Mesendoderm (in vitro differentiated cells): ENCODE measurements around the gene PCDHB1.
A peak's percentile ranks its signal among the peaks of the same experiment; 100 is the strongest.

Experiments
- DNase-seq: peaks from one replicate; pipeline ENCODE4 v3.0.0; 2013
- H2AK5ac ChIP-seq: 2 replicates; pipeline ENCODE4 v1.6.1; 2013; ENCODE audit warnings: low read length, inconsistent platforms
- H2BK120ac ChIP-seq: 2 replicates; pipeline ENCODE4 v1.6.1; 2013; ENCODE audit warnings: low read depth, mild to moderate bottlenecking, low read length, moderate library complexity, mixed read lengths
- H2BK15ac ChIP-seq: replicated peaks from 2 replicates; pipeline ENCODE4 v1.6.1; 2013; ENCODE audit warnings: low read depth, mild to moderate bottlenecking, moderate library complexity
- H2BK5ac ChIP-seq: 2 replicates; pipeline ENCODE4 v1.6.1; 2013; ENCODE audit warnings: low read length, inconsistent platforms
- H3K18ac ChIP-seq: 2 replicates; pipeline ENCODE4 v1.6.1; 2013; ENCODE audit warnings: mild to moderate bottlenecking, low read length, mixed read lengths
- H3K23ac ChIP-seq: one replicate; pipeline ENCODE4 v1.6.1; 2013; ENCODE audit warnings: low read length
- H3K27ac ChIP-seq: 2 replicates; pipeline ENCODE4 v1.5.1; 2013; ENCODE audit warnings: low read depth, mild to moderate bottlenecking, inconsistent platforms, low read length, moderate library complexity
- H3K27me3 ChIP-seq: 2 replicates; pipeline ENCODE4 v1.6.1; 2013; ENCODE audit warnings: low read length, control low read depth, mild to moderate bottlenecking, inconsistent platforms; ENCODE audit not compliant: insufficient read depth, poor library complexity
- H3K36me3 ChIP-seq: 2 replicates; pipeline ENCODE4 v1.6.1; 2013; ENCODE audit warnings: low read length, inconsistent platforms; ENCODE audit not compliant: control insufficient read depth, insufficient read depth
- H3K4ac ChIP-seq: one replicate; pipeline ENCODE4 v1.6.1; 2013; ENCODE audit warnings: low read depth, mild to moderate bottlenecking, low read length, moderate library complexity
- H3K4me1 ChIP-seq: 2 replicates; pipeline ENCODE4 v1.6.1; 2013; ENCODE audit warnings: low read depth, low read length, inconsistent platforms; ENCODE audit not compliant: control insufficient read depth
- H3K4me2 ChIP-seq: 2 replicates; pipeline ENCODE4 v1.6.1; 2013; ENCODE audit warnings: low read length
- H3K4me3 ChIP-seq: 2 replicates; pipeline ENCODE4 v1.5.1; 2013; ENCODE audit warnings: mild to moderate bottlenecking, low read length
- H3K56ac ChIP-seq: one replicate; pipeline ENCODE4 v1.6.1; 2013; ENCODE audit warnings: low read length
- H3K79me1 ChIP-seq: 2 replicates; pipeline ENCODE4 v1.6.1; 2013; ENCODE audit warnings: low read length, inconsistent platforms
- H3K79me2 ChIP-seq: 2 replicates; pipeline ENCODE4 v1.6.1; 2013; ENCODE audit warnings: mild to moderate bottlenecking, low read length; ENCODE audit not compliant: control insufficient read depth, insufficient read depth
- H3K9ac ChIP-seq: 2 replicates; pipeline ENCODE4 v1.6.1; 2013; ENCODE audit warnings: low read length, inconsistent platforms
- H4K5ac ChIP-seq: one replicate; pipeline ENCODE4 v1.6.1; 2013; ENCODE audit warnings: low read length
- H4K8ac ChIP-seq: one replicate; pipeline ENCODE4 v1.6.1; 2013; ENCODE audit warnings: low read depth, mild to moderate bottlenecking, control low read depth, low read length, moderate library complexity
- WGBS: extraction: QIAGEN DNeasy Blood & Tissue Kit; methylation state at CpG from one replicate; pipeline ENCODE4 v1.1.7; 2013; ENCODE audit warnings: low lambda C conversion rate, missing lambda C conversion rate; ENCODE audit not compliant: insufficient coverage; ENCODE audit errors: extremely low coverage; 5-methylcytosine and 5-hydroxymethylcytosine counted together

Gene PCDHB1

GRCh38 chr5:141031006-141031405 lies 20.2 kb upstream of the PCDHB1 start:
- H3K4me2 ChIP-seq = no peak overlapping the region
- no peak for DNase-seq
- H3K79me2 ChIP-seq = no peaks in the 10 kb centered on the region
- no peak overlapping the region for H3K18ac ChIP-seq
- H2AK5ac ChIP-seq = no peak overlapping the region
- no CpG with 5 or more reads among the region's 15 CpGs for WGBS
- H3K56ac ChIP-seq = no peak overlapping the region
- H3K27ac ChIP-seq = no peak overlapping the region
- H4K8ac ChIP-seq = no peak overlapping the region
- H2BK15ac ChIP-seq = no peak overlapping the region
- H3K36me3 ChIP-seq = no peaks in the 10 kb centered on the region
- H2BK5ac ChIP-seq = no peak overlapping the region
- no peaks in the 10 kb centered on the region for H3K4me1 ChIP-seq
- no peak overlapping the region for H3K4me3 ChIP-seq
- H3K23ac ChIP-seq = no peak overlapping the region
- H3K27me3 ChIP-seq = no peaks in the 10 kb centered on the region
- H3K4ac ChIP-seq = no peak overlapping the region
- no peak overlapping the region for H3K9ac ChIP-seq
- H4K5ac ChIP-seq = no peak overlapping the region
- H3K79me1 ChIP-seq = no peaks in the 10 kb centered on the region
- no peak overlapping the region for H2BK120ac ChIP-seq

DNA sequence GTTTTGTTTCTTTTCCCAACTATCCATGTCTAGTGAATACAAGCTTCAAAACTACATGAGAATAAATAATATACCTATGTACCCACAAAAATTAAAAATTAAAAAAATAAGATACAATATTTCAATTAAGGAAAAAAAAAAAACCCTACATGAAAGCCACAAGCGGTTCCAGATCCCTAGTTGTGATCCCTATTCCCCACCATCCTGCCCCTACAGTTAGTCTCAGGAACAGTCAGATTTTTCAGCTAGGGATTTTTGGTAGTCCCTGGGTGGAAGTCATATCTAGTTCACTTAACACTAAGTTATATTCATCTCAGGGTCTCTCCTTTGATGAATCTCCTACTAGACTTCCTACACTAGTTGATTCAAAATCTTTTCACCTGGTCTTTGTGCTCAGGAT lies 18.5 kb upstream of the PCDHB1 start:
- Histone ChIP-seq H3K56ac (no peak overlapping the region), H2BK120ac (no peak overlapping the region), H4K8ac (no peak overlapping the region), H3K36me3 (no peaks in the 10 kb centered on the region), H3K79me1 (no peaks in the 10 kb centered on the region), H3K27me3 (no peaks in the 10 kb centered on the region), H2AK5ac (no peak overlapping the region), H3K4me1 (no peaks in the 10 kb centered on the region), H3K4me3 (no peak overlapping the region), H3K4ac (no peak overlapping the region), H3K9ac (no peak overlapping the region), H2BK5ac (no peak overlapping the region), H3K18ac (no peak overlapping the region), H3K79me2 (no peaks in the 10 kb centered on the region), H3K4me2 (no peak overlapping the region), H4K5ac (no peak overlapping the region), H2BK15ac (no peak overlapping the region), H3K23ac (no peak overlapping the region), H3K27ac (no peak overlapping the region)
- peak; percentile 8 for DNase-seq
- WGBS = no CpG with 5 or more reads among the region's 1 CpG

DNA sequence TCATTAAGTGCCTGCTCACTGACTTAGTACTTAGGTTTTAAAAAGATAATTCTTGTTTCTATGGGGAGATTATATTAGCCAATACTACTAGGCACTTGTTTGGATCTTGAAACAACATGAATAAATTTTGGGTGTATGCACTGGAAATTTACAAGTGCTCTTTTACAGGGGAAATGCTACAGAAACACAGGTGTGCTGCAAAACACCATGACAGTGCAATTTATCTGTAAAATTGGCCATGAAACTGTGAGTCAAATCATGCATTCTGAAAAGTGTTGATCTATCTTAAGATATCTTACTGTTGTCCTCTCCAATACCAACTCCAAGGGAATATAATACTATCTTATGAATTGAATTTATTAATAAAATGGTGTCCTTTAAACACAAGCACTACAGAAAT lies 12.1 kb upstream of the PCDHB1 start:
- H3K23ac ChIP-seq = no peak overlapping the region
- no peak overlapping the region for H3K27ac ChIP-seq
- no peak overlapping the region for H4K8ac ChIP-seq
- H3K4me1 ChIP-seq = no peaks in the 10 kb centered on the region
- no peak overlapping the region for H4K5ac ChIP-seq
- no peak overlapping the region for H3K4me2 ChIP-seq
- no peak overlapping the region for H2BK5ac ChIP-seq
- no peaks in the 10 kb centered on the region for H3K79me2 ChIP-seq
- DNase-seq = no peak
- no peak overlapping the region for H3K4ac ChIP-seq
- H2BK120ac ChIP-seq = no peak overlapping the region
- H2BK15ac ChIP-seq = no peak overlapping the region
- no peaks in the 10 kb centered on the region for H3K79me1 ChIP-seq
- H3K27me3 ChIP-seq = no peaks in the 10 kb centered on the region
- no peak overlapping the region for H3K56ac ChIP-seq
- no peaks in the 10 kb centered on the region for H3K36me3 ChIP-seq
- no peak overlapping the region for H3K4me3 ChIP-seq
- H3K9ac ChIP-seq = no peak overlapping the region
- H3K18ac ChIP-seq = no peak overlapping the region
- H2AK5ac ChIP-seq = no peak overlapping the region

DNA sequence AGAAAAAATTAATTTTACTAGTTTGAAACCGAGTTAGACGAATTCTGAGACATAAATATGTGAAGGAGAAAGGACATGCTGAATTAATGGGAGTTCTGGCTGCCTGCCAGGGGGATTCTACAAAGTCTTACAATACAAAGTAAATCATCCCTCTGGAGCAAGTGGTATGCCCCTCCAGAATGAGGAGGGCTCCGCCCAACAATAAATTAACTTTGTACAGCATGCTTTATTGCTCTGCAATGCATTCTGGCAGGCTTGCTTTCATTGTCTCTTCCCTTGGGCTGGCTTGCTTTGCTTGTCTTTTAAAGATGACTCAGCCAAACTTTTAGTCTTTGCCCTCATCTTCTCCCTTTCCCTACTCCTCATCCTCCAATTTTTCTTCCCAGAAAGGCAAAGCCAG lies 11.7 kb upstream of the PCDHB1 start:
- Histone ChIP-seq H3K4ac (no peak overlapping the region), H2BK15ac (no peak overlapping the region), H2BK5ac (no peak overlapping the region), H2BK120ac (no peak overlapping the region), H3K56ac (peak overlapping the region; percentile 90), H3K9ac (peak overlapping the region; percentile 80), H3K4me2 (peak overlapping the region; percentile 77), H4K8ac (no peak overlapping the region), H3K79me1 (no peaks in the 10 kb centered on the region), H3K36me3 (no peaks in the 10 kb centered on the region), H3K79me2 (no peaks in the 10 kb centered on the region), H3K27ac (no peak overlapping the region), H2AK5ac (no peak overlapping the region), H3K27me3 (no peaks in the 10 kb centered on the region), H3K18ac (no peak overlapping the region), H3K4me1 (no peaks in the 10 kb centered on the region), H4K5ac (no peak overlapping the region), H3K4me3 (no peak overlapping the region), H3K23ac (no peak overlapping the region)
- no CpG with 5 or more reads among the region's 3 CpGs for WGBS
- DNase-seq = peak; percentile 18

DNA sequence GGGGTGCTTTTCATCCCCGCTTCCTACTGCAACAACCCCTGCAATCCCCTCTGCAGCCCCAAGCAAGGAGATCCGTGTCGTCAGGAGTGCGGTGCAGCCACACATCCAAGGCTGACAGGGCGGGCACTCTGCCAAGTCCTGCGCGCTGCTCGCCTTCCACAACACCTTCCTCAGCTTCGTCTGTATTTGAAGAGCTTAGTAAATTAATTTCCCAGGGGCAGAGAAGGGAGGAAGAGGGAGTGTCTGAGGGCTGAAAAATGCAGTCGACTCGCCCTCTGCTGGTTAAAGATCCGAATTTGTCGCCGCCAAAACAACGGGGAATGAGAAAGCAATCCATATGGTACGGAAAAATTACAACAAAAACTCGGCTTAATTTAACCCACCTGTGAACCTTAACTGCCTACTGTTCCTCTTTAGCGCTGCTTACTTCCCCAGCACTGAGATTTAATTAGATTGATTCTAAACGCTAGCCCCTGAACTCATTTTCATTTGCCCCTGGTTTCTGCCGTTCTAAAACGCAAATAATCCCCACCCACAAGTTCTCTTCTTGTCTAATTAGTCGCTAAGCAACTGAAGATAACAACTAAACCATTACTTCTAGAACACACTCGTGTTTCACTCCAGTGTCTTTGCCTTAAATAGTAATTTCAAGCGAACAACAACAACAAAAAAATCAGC lies 10.9 kb upstream of the PCDHB1 start:
- Histone ChIP-seq H2BK15ac (no peak overlapping the region), H3K79me1 (no peaks in the 10 kb centered on the region), H4K8ac (no peak overlapping the region), H2AK5ac (no peak overlapping the region), H3K23ac (no peak overlapping the region), H3K4me1 (no peaks in the 10 kb centered on the region), H2BK5ac (no peak overlapping the region), H3K27ac (peak overlapping the region; percentile 3), H3K4me3 (peak overlapping the region; percentile 69), H3K18ac (no peak overlapping the region), H3K36me3 (no peaks in the 10 kb centered on the region), H2BK120ac (no peak overlapping the region), H3K56ac (peak overlapping the region; percentile 90), H3K9ac (peak overlapping the region; percentile 80), H3K79me2 (no peaks in the 10 kb centered on the region), H4K5ac (no peak overlapping the region), H3K4ac (no peak overlapping the region), H3K27me3 (no peaks in the 10 kb centered on the region), H3K4me2 (peak overlapping the region; percentile 98)
- WGBS = no CpG with 5 or more reads among the region's 24 CpGs
- peak; percentile 89 for DNase-seq

GRCh38 chr5:141040771-141041426 lies 10.3 kb upstream of the PCDHB1 start:
- WGBS = no CpG with 5 or more reads among the region's 25 CpGs

More at GRCh38 chr5:141040771-141041426, 10.3 kb upstream of the PCDHB1 start:
- Histone ChIP-seq H3K9ac (peak overlapping the region; percentile 80), H3K4ac (no peak overlapping the region), H2AK5ac (no peak overlapping the region), H3K36me3 (no peaks in the 10 kb centered on the region), H3K4me2 (peak overlapping the region; percentile 98), H3K4me1 (no peaks in the 10 kb centered on the region), H2BK5ac (no peak overlapping the region), H2BK120ac (no peak overlapping the region), H3K27me3 (no peaks in the 10 kb centered on the region), H3K27ac (no peak overlapping the region), H4K5ac (no peak overlapping the region), H3K4me3 (peak overlapping the region; percentile 69), H2BK15ac (no peak overlapping the region), H3K23ac (no peak overlapping the region), H3K79me1 (no peaks in the 10 kb centered on the region), H4K8ac (no peak overlapping the region), H3K56ac (peak overlapping the region; percentile 87), H3K79me2 (no peaks in the 10 kb centered on the region), H3K18ac (no peak overlapping the region)
- DNase-seq = peak; percentile 99
